NCI-H187 (cell line): ENCODE measurements around the gene SNAI3.

ENCODE experiments used
- DNase-seq, 2 experiments: peaks; one replicate each; lab custom pipeline; 2025; lab: John Stamatoyannopoulos, UW

The SNAI3 gene

GRCh38 chr16:88703486-88704309, 17.4 kb upstream of the SNAI3 start:
- DNase-seq: no peak

- no peak for DNase-seq
Observed at GRCh38 chr16:88702371-88703210, 16.3 kb upstream of the SNAI3 start.

GRCh38 chr16:88701581-88702370, 15.5 kb upstream of the SNAI3 start:
- no peak for DNase-seq

- DNase-seq: no peak
Observed at GRCh38 chr16:88700636-88701482, 14.6 kb upstream of the SNAI3 start.

GRCh38 chr16:88700322-88700635, 14.0 kb upstream of the SNAI3 start:
- no peak for DNase-seq

GRCh38 chr16:88699180-88699579, 12.9 kb upstream of the SNAI3 start:
- no peak for DNase-seq

- DNase-seq: no peak
Observed at GRCh38 chr16:88698646-88699045, 12.3 kb upstream of the SNAI3 start.

GRCh38 chr16:88697831-88698615, 11.7 kb upstream of the SNAI3 start:
- no peak for DNase-seq

- DNase-seq: no peak
Observed at GRCh38 chr16:88697116-88697830, 11.0 kb upstream of the SNAI3 start.

GRCh38 chr16:88696441-88696840, 10.1 kb upstream of the SNAI3 start:
- no peak for DNase-seq

GRCh38 chr16:88695753-88696152, 9.4 kb upstream of the SNAI3 start:
- no peak for DNase-seq

GRCh38 chr16:88695218-88695617, 8.9 kb upstream of the SNAI3 start:
- DNase-seq: no peak

- DNase-seq: no peak
Observed at GRCh38 chr16:88694221-88695087, 8.1 kb upstream of the SNAI3 start.

GRCh38 chr16:88693420-88694177, 7.3 kb upstream of the SNAI3 start:
- DNase-seq: no peak

- DNase-seq: no peak
Observed at GRCh38 chr16:88692861-88693260, 6.6 kb upstream of the SNAI3 start.

- DNase-seq: no peak
Observed at GRCh38 chr16:88691924-88692560, 5.7 kb upstream of the SNAI3 start.

GRCh38 chr16:88691129-88691813, 5.0 kb upstream of the SNAI3 start:
- DNase-seq: no peak
